ENCODE measurements around the gene INTS15.

The INTS15 gene

DNA sequence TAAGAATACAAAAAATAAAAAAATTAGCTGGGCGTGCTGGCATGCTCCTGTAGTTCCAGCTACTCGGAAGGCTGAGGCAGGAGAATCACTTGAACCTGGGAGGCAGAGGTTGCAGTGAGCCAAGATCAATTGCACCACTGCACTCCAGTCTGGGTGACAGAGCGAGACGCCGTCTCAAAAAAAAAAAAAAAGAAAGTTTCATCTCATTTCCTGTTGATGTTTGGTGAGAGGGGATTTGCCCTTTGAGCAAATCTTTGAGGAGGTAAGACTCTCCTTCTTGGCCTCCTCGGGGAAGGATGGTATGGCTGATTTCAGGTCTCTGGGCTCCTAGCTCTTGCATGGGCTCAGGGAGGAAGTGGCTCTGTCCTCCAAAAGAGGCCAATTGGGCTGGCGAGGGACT lies 35.0 kb upstream of the INTS15 start:
- no peak for TF ChIP-seq RAD21 (IDR thresholded peaks at IDR 0.05; ENCODE audit: low read depth)
- TF ChIP-seq, protein P1, sequence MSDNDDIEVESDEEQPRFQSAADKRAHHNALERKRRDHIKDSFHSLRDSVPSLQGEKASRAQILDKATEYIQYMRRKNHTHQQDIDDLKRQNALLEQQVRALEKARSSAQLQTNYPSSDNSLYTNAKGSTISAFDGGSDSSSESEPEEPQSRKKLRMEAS (IDR thresholded peaks at IDR 0.05) = no peak

DNA sequence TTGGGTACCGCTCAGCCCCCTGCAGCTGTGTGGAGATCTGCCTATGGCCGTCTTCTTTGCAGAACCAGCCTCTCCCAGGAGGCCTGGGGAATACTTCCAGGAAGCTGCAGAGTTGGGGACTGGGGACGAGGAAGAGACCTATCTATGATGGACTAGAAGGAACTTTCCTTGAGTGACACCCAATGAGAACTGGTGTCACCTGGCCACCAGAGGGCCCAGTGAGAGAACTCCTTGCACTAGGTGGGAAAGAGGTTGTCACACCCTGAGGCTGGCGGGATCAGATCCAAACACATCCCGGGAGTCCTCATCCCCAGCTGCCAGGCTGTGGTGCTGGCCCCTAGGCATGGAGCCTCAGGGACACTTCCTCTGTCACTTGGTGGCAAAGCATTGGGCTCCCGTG lies 33.6 kb upstream of the INTS15 start:
- TF ChIP-seq EP300 (IDR thresholded peaks at IDR 0.05; ENCODE audit: borderline replicate concordance) (no peak), RAD21 (IDR thresholded peaks at IDR 0.05; ENCODE audit: low read depth) (peak; percentile 26)

DNA sequence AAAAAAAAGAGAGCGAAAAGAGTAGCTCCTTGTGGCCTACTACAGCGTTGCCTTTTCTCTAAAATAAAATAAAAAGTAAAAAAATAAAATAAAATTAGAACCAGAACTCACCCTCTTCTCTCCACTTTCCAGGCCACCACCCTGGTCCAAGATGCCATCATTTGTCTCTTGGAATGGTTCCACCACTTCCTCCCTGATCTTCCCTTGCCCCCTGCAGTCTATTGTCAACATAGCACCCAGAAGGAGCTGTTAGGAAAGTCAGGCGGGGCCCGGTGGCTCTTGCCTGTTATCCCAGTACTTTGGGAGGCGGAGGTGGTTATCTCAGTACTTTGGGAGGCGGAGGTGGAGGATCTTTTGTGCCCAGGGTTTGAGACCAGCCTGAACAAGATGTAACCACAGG lies 31.0 kb upstream of the INTS15 start:
- TF ChIP-seq EGR1 (IDR thresholded peaks at IDR 0.05) (no peak), TCF12 (IDR thresholded peaks at IDR 0.05; ENCODE audit: low read depth) (no peak), TEAD4 (IDR thresholded peaks at IDR 0.05) (no peak), YY1 (IDR thresholded peaks at IDR 0.05; ENCODE audit: low read depth) (no peak), CEBPB (IDR thresholded peaks at IDR 0.05) (no peak), RAD21 (IDR thresholded peaks at IDR 0.05; ENCODE audit: low read depth) (peak; percentile 39)
- TF ChIP-seq, protein P2, sequence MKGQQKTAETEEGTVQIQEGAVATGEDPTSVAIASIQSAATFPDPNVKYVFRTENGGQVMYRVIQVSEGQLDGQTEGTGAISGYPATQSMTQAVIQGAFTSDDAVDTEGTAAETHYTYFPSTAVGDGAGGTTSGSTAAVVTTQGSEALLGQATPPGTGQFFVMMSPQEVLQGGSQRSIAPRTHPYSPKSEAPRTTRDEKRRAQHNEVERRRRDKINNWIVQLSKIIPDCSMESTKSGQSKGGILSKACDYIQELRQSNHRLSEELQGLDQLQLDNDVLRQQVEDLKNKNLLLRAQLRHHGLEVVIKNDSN (IDR thresholded peaks at IDR 0.05) = no peak
- TF ChIP-seq, protein P3, sequence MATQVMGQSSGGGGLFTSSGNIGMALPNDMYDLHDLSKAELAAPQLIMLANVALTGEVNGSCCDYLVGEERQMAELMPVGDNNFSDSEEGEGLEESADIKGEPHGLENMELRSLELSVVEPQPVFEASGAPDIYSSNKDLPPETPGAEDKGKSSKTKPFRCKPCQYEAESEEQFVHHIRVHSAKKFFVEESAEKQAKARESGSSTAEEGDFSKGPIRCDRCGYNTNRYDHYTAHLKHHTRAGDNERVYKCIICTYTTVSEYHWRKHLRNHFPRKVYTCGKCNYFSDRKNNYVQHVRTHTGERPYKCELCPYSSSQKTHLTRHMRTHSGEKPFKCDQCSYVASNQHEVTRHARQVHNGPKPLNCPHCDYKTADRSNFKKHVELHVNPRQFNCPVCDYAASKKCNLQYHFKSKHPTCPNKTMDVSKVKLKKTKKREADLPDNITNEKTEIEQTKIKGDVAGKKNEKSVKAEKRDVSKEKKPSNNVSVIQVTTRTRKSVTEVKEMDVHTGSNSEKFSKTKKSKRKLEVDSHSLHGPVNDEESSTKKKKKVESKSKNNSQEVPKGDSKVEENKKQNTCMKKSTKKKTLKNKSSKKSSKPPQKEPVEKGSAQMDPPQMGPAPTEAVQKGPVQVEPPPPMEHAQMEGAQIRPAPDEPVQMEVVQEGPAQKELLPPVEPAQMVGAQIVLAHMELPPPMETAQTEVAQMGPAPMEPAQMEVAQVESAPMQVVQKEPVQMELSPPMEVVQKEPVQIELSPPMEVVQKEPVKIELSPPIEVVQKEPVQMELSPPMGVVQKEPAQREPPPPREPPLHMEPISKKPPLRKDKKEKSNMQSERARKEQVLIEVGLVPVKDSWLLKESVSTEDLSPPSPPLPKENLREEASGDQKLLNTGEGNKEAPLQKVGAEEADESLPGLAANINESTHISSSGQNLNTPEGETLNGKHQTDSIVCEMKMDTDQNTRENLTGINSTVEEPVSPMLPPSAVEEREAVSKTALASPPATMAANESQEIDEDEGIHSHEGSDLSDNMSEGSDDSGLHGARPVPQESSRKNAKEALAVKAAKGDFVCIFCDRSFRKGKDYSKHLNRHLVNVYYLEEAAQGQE (IDR thresholded peaks at IDR 0.05; ENCODE audit: low read depth) = no peak
- TF ChIP-seq, protein P1 (IDR thresholded peaks at IDR 0.05) = no peak

DNA sequence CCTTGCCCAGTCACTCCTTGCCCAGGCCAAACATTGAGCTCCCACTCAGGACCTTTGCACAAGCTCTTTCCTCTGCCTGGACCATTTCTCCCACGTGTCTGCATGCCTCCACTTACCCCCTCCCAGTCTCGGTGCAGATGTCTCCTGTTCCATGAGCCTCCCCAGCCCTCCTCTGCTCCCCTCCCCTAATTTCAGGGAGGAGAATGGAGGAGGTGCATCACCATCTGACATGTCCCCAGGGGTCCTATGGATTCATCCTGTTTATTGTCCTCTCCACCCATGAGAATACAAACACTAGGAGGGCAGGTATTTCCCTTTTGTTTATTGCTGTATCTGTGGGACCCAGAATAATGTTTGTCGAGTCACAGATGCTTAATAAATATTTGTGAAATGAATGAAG lies 29.9 kb upstream of the INTS15 start:
- no peak for TF ChIP-seq TAF1 (IDR thresholded peaks at IDR 0.05; ENCODE audit: low read depth)
- TF ChIP-seq, protein P2 (IDR thresholded peaks at IDR 0.05) = no peak
- no peak for TF ChIP-seq RAD21 (IDR thresholded peaks at IDR 0.05; ENCODE audit: low read depth)
- no peak for TF ChIP-seq ZBTB7A (IDR thresholded peaks at IDR 0.05; ENCODE audit: low read depth)

DNA sequence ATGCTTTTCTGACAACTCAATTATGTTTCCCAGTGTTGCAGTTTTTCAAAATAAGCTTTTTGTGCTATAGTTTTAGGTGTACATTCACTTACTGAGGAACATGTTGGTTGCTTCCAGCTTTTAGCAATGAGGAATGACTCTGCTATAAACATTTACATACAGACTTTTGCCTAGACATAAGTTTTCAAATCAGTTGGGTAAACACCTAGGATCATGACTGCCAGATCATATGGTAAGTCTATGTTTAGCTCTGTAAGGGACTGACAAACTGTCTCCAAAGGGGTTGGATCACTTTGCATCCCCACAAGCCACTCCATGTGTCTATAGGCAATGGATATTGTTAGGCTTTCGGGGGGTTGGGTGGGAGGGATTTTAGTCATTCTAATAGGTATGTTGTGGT lies 27.7 kb upstream of the INTS15 start:
- TF ChIP-seq FOXM1 (IDR thresholded peaks at IDR 0.05; ENCODE audit: borderline replicate concordance, low read depth) = no peak
- TF ChIP-seq EGR1 (IDR thresholded peaks at IDR 0.05) = no peak
- TF ChIP-seq, protein P3 (IDR thresholded peaks at IDR 0.05; ENCODE audit: low read depth) = no peak
- no peak for TF ChIP-seq TCF12 (IDR thresholded peaks at IDR 0.05; ENCODE audit: low read depth)
- TF ChIP-seq EP300 (IDR thresholded peaks at IDR 0.05; ENCODE audit: borderline replicate concordance) = no peak
- TF ChIP-seq, protein P1 (IDR thresholded peaks at IDR 0.05) = no peak
- no peak for TF ChIP-seq TAF1 (IDR thresholded peaks at IDR 0.05; ENCODE audit: low read depth)
- TF ChIP-seq, protein P2 (IDR thresholded peaks at IDR 0.05) = no peak
- TF ChIP-seq CEBPB (IDR thresholded peaks at IDR 0.05) = no peak
- no peak for TF ChIP-seq CREB1 (IDR thresholded peaks at IDR 0.05; ENCODE audit: low read depth)
- no peak for TF ChIP-seq NFIC (IDR thresholded peaks at IDR 0.05)
- no peak for TF ChIP-seq ZBTB7A (IDR thresholded peaks at IDR 0.05; ENCODE audit: low read depth)
- no peak for TF ChIP-seq TEAD4 (IDR thresholded peaks at IDR 0.05)

DNA sequence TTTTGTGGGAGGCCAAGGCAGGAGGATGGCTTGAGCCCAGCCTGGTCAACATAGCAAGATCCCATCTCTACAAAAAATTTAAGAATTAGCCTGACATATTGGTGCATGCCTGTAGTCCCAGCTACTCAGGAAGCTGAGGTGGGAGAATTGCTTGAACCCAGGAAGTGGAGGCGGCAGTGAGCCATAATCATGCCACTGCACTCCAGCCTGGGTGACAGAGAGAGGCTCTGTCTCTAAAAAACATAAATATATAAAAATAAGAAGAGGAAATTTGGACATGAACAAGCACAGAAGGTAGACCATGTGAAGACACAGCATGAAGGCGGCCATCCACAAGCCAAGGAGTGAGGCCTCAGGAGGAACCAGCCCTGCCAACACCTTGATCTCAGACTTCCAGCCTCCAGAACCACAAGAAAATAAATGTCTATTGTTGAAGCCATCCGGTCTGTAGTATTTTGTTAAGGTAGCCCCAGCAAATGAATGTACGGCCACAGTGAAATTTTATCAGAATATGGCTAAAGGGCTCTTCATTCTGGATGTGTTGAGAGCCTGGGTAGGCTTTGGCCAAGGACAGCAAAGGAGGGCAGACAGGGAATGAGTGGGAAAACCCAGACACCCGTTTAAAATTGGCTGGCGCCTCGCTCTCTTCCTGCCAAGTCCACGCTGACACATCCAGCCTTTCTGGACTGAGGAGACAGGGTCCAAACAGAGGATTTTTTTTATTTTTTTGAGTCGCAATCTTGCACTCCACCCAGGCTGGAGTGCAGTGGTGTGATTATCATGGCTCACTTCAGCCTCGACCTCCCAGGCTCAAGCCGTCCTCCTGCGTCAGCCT lies 25.7 kb upstream of the INTS15 start:
- TF ChIP-seq CEBPB (IDR thresholded peaks at IDR 0.05) (no peak), TEAD4 (IDR thresholded peaks at IDR 0.05) (no peak), EP300 (IDR thresholded peaks at IDR 0.05; ENCODE audit: borderline replicate concordance) (no peak), FOXM1 (IDR thresholded peaks at IDR 0.05; ENCODE audit: borderline replicate concordance, low read depth) (no peak), TCF12 (IDR thresholded peaks at IDR 0.05; ENCODE audit: low read depth) (no peak), NFIC (IDR thresholded peaks at IDR 0.05) (no peak), ZBTB7A (IDR thresholded peaks at IDR 0.05; ENCODE audit: low read depth) (no peak), CREB1 (IDR thresholded peaks at IDR 0.05; ENCODE audit: low read depth) (no peak)
- TF ChIP-seq, protein P1 (IDR thresholded peaks at IDR 0.05) = no peak
